Ovary (tissue), 9 donors: ENCODE results near the gene EEF2KMT. TPM values are rescaled to one million over a fixed set of nuclear protein-coding genes. Genes with fewer than 3 reads are reported as not detected.
"Not testable (repeated sequence)": the region's sequence is repeated elsewhere in the genome, so short reads cannot be mapped to it uniquely, and the experiment has no call there.

Experiments used
- DNase-seq, 5 donors: peaks; one replicate each; pipeline ENCODE4 v3.0.0-alpha.2; 2019 to 2020
- H3K27ac ChIP-seq, 2 donors: fragments of 200-600 bp; one replicate each; pipeline versions ENCODE4 v1.5.1 to v1.8.0; 2019 to 2022
- H3K27me3 ChIP-seq: fragments of 200-600 bp; one replicate; pipeline ENCODE4 v1.8.0; 2022
- H3K36me3 ChIP-seq: fragments of 200-600 bp; sonication (generic); one replicate; pipeline ENCODE4 v1.5.1; 2019
- H3K4me1 ChIP-seq: one replicate; pipeline ENCODE4 v1.8.1; 2013; ENCODE audit warnings: mild to moderate bottlenecking, moderate library complexity; ENCODE audit not compliant: insufficient read depth
- H3K4me3 ChIP-seq: fragments of 200-600 bp; sonication (generic); one replicate; pipeline ENCODE4 v1.5.1; 2017
- H3K9me3 ChIP-seq, 2 donors: fragments of 200-600 bp in 1 of 2; sonication (generic) in 1 of 2; one replicate each; pipeline versions ENCODE4 v1.5.1 to v1.8.1; 2013 to 2019; ENCODE audit warnings: mild to moderate bottlenecking in 1 of 2, moderate library complexity in 1 of 2
- EP300 ChIP-seq: sonication (generic); formaldehyde crosslinking; IDR thresholded peaks from one replicate; pipeline ENCODE4 v1.6.1; 2017; ENCODE audit warnings: antibody characterized with exemption
- POLR2A ChIP-seq: fragments of 450-650 bp; IDR thresholded peaks from one replicate; pipeline ENCODE4 v1.6.1; 2017; ENCODE audit warnings: antibody characterized with exemption, mild to moderate bottlenecking, moderate library complexity
- WGBS, 3 donors: extraction: QIAGEN DNeasy Blood & Tissue Kit in 1 of 3; methylation state at CpG; one replicate each; pipeline versions ENCODE4 v1.1.5 to v1.1.7; 2013 to 2017; 5-methylcytosine and 5-hydroxymethylcytosine counted together
- intact Hi-C, 4 donors: fragments of 100-400 bp; cut with DNase I; formaldehyde crosslinking; loops; one replicate each; pipeline versions ENCODE4 v1.11.0 to v1.15.1; 2022 to 2023
- polyA plus RNA-seq, 2 donors: library from polyadenylated mRNA; stranded (reverse); fragments of 200-250 nt in 1 of 2; fragments of 350-450 nt in 1 of 2; fragmentation: Illumina TruSeq in 1 of 2; extraction: RNeasy Lipid Tissue Mini Kit (QIAGEN cat#74804) in 1 of 2; gene quantifications; one replicate each; pipeline ENCODE4 v1.2.3, GENCODE V29; 2013 to 2014
- total RNA-seq, 7 donors: library from RNA; depleted of rRNA in 2 of 7; stranded (reverse); fragments of >200 nt in 2 of 7; fragmentation: NEBNext Ultra II Directional in 3 of 7; extraction: Animal tissue kit (Norgen Biotek cat#: 25700) in 3 of 7; gene quantifications; one replicate each; pipeline versions ENCODE4 v1.1.0 to v1.2.4, GENCODE V29; 2016 to 2023
- TF ChIP-seq, protein P1 (sequence below), 3 donors: fragments of 450-650 bp in 2 of 3; fragments of 200-600 bp in 1 of 3; IDR thresholded peaks; one replicate each; pipeline versions ENCODE4 v1.5.1 to v1.8.0; 2016 to 2022; ENCODE audit warnings: antibody characterized with exemption in 3 of 3, mild to moderate bottlenecking in 1 of 3
- donor health status: DM: no; HTN: no; CAD: no; lungs with moderate emphysema.
- donor health status: DM: no; HTN: no; CAD: no.
- donor health status: Bipolar disorder and iron deficiency.
- donor health status: DM: yes; HTN: yes; CAD: no.
- donor health status: DM: no; HTN: no; CAD: no.
- donor health status: DM: yes; HTN: yes; CAD: no.

The EEF2KMT gene
- total and polyA plus RNA-seq, 9 donors: 2.1 to 18.6 (median 9.3) TPM

DNA sequence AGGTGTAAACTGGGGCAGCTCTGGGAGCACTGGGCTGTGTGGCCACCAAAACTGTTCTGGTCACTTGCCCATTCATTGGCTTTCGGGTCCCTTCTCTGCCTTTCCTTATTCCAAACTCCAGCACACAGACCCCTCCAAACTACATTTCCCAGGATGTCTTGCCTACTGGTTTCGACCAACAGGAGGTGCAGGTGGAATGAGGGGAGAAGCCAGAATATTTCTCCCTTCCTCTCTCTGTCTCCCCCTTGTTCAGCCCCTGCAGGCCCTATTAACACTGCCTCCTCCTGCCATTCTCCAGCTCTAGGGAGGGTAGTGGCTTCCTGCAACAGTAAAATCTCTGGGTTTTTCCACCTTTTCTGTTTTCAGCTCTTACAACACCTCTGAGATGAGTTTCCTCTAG lies 50.7 kb downstream of the EEF2KMT start:
- H3K4me3 ChIP-seq: no peak overlapping the region
- no peak for TF ChIP-seq POLR2A
- no peak for TF ChIP-seq EP300
- TF ChIP-seq, protein P1, sequence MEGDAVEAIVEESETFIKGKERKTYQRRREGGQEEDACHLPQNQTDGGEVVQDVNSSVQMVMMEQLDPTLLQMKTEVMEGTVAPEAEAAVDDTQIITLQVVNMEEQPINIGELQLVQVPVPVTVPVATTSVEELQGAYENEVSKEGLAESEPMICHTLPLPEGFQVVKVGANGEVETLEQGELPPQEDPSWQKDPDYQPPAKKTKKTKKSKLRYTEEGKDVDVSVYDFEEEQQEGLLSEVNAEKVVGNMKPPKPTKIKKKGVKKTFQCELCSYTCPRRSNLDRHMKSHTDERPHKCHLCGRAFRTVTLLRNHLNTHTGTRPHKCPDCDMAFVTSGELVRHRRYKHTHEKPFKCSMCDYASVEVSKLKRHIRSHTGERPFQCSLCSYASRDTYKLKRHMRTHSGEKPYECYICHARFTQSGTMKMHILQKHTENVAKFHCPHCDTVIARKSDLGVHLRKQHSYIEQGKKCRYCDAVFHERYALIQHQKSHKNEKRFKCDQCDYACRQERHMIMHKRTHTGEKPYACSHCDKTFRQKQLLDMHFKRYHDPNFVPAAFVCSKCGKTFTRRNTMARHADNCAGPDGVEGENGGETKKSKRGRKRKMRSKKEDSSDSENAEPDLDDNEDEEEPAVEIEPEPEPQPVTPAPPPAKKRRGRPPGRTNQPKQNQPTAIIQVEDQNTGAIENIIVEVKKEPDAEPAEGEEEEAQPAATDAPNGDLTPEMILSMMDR (IDR thresholded peaks at IDR 0.05): no peak
- no peak for DNase-seq
- no peaks in the 10 kb centered on the region for H3K4me1 ChIP-seq
- 72 to 82% (median 78%) methylated on average over 2 of the region's 2 CpGs for WGBS, 3 donors
- no peaks in the 10 kb centered on the region for H3K9me3 ChIP-seq
- no peaks in the 10 kb centered on the region for H3K27me3 ChIP-seq
- no peaks in the 10 kb centered on the region for H3K36me3 ChIP-seq
- intact Hi-C loops: no loop called here
- no peak overlapping the region for H3K27ac ChIP-seq

DNA sequence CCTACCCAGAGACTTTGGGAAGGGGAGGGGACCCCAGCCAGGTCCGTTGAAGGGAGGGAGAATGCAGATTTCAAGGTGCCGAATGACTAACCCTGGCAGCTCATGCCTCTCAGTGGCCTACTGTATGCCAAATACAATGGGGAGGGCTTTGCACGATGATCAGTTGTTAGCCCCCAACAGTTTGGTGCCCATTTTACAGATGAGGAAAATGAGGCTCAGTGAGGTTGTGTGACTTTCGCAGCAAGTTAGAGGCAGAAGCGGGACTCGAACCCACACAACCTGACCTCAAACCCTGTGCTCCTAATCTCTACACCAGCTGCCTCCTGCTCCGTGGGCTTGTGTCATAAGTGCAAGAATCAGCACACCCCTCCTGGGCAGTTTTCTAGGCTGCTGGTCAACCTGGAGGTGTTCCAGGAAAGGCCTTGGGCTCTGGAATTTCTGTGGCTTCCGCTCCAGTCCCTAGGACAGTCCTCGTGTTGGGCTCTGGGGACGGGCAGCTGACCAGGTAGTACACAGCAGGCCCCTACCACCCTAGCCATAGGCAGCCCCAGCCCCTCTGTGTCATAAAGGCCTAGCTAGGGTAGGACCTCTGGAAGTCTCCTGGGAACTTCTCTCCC lies 52.0 kb downstream of the EEF2KMT start:
- DNase-seq: peak in 1 of 5 donors; percentile 8
- 81 to 91% (median 87%) methylated on average over 10 of the region's 10 CpGs for WGBS, 3 donors
- Histone ChIP-seq H3K9me3 (no peaks in the 10 kb centered on the region), H3K27ac (no peak overlapping the region), H3K27me3 (no peaks in the 10 kb centered on the region), H3K4me1 (no peaks in the 10 kb centered on the region), H3K36me3 (no peaks in the 10 kb centered on the region), H3K4me3 (no peak overlapping the region)
- intact Hi-C loops: no loop called here
- TF ChIP-seq, protein P1 (IDR thresholded peaks at IDR 0.05): no peak
- TF ChIP-seq EP300 (no peak), POLR2A (no peak)

DNA sequence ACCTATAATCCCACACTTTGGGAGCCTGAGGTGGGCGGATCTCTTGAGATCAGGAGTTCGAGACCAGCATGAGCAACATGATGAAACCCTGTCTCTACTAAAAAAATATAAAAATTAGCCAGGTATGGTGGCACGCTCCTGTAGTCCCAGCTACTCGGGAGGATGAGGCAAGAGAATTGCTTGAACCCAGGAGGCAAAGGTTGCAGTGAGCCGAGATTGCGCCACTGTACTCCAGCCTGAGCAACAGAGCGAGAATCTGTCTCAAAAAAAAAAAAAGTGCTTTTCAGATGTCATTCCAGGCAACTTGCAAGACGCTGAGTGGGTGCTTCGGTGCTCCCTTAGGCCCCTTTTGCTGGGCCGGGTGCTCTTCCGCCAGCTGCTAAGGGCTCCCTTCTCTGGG lies 53.0 kb downstream of the EEF2KMT start:
- intact Hi-C loops, H3K27me3 ChIP-seq, H3K4me3 ChIP-seq, H3K9me3 ChIP-seq, H3K4me1 ChIP-seq, H3K36me3 ChIP-seq, H3K27ac ChIP-seq: not testable (repeated sequence)
- peak in 1 of 5 donors; percentile 1 for DNase-seq
- 93 to 97% (median 93%) methylated on average over 11 of the region's 11 CpGs for WGBS, 3 donors

DNA sequence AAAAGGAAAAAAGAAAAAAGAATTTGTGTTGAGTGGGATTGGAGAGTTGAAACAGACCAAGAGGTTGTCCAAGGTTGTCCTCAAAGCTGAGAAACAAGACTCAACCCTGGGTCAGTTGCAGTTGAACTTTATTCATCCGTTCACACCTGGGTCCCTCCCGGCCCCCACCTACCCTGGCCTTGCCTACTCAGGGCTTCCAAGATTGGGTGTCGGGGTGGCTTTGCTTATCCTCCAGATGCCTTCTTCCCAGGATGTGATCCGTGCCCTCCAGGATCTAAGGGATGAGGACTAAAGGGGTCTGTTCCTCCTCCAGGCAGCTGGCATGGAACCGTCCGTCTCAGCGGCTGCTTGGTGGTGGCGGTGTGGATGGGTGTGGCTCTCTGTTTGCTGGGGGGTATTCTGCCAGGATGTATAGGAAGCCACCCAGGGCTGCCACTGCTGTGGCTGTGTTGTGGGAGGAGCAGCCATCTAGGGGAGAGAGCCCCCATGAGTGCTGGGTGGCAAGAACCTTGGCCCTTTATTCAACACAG lies 53.5 kb downstream of the EEF2KMT start:
- no peak for TF ChIP-seq POLR2A
- TF ChIP-seq EP300: no peak
- TF ChIP-seq, protein P1 (IDR thresholded peaks at IDR 0.05): no peak
- 87 to 93% (median 92%) methylated on average over 8 of the region's 8 CpGs for WGBS, 3 donors
- DNase-seq: peak in 1 of 5 donors; percentile 12
- Histone ChIP-seq H3K27me3 (no peaks in the 10 kb centered on the region), H3K27ac (no peak overlapping the region), H3K4me1 (no peaks in the 10 kb centered on the region), H3K9me3 (no peaks in the 10 kb centered on the region), H3K36me3 (no peaks in the 10 kb centered on the region), H3K4me3 (no peak overlapping the region)
- intact Hi-C loops: no loop called here

DNA sequence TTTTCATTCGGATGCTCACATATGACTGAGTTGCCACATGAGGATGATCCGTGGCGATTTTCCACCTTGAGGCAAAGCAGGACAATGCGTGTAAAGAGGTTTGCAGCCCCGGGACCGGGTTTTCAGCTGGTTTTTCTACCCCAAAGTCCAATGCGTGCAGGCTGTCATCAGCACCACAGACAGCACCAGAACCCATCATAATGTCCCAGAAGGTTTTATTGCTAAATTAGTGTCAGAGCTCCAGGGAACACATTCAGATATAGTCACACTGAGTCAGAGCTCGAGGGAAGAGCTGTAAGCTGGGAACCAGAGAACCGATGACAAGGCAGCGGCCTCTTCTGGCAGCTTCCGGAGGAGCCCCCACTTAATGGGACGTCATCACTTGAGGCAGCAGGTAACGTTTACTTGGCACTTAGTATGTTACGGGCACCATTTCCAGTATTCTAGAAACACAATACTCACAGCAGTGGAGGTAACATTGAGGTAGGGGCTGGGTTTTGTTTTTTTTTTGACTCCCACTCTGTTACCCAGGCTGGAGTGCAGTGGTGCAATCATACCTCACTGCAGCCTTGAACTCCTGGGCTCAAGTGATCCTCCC lies 54.9 kb downstream of the EEF2KMT start:
- DNase-seq: no peak
- intact Hi-C loops: no loop called here
- no peak for TF ChIP-seq POLR2A
- TF ChIP-seq, protein P1 (IDR thresholded peaks at IDR 0.05): no peak
- TF ChIP-seq EP300: no peak
- Histone ChIP-seq H3K4me3 (no peak overlapping the region), H3K27me3 (no peaks in the 10 kb centered on the region), H3K27ac (no peak overlapping the region), H3K9me3 (no peaks in the 10 kb centered on the region), H3K36me3 (no peaks in the 10 kb centered on the region), H3K4me1 (no peaks in the 10 kb centered on the region)
- WGBS, 3 donors: 72 to 74% (median 73%) methylated on average over 14 of the region's 14 CpGs
